ENCODE data around the gene DMPK. TPM values are rescaled to one million over a fixed set of nuclear protein-coding genes. Genes with fewer than 3 reads are reported as not detected.

DMPK gene
- total RNA-seq, 1 experiment from 2014 or later, result 18.3 TPM

DNA sequence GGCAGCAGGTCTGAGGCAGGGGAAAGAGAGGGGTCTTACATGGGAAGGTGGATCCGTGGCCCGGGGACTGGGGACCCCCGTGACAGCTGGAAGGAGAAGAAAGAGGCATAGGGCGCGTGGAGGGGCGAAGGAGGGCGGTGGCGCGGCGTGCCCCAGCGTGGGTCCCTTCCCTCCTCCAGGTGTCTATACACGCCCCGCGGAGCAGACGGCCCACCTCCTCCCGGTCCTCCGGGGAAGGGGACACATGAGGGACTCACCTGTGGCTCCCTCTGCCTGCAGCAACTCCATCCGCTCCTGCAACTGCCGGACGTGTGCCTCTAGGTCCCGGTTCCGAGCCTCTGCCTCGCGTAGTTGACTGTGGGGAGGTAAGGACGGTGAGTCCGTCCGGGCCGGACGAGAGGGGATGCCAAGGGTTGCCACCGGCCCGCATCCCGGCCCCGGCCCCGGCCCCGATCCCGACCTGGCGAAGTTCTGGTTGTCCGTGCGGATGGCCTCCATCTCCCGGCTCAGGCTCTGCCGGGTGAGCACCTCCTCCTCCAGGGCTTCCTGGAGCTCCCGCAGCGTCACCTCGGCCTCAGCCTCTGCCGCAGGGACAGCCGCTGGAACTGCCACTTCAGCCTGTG, 10.9 kb downstream of the DMPK start:
- ATAC-seq (no peak), DNase-seq (no peak)
- Histone ChIP-seq H3K27me3 (ENCODE audit: low read length) (no peaks in the 10 kb centered on the region), H2AFZ (ENCODE audit: low read length) (0 out of 2 replicates have a peak overlapping the region, but pooled peaks have one; percentile 45), H3K27ac (ENCODE audit: low read length) (no peak overlapping the region), H3K9me3 (ENCODE audit: low read length) (no peaks in the 10 kb centered on the region), H3K36me3 (ENCODE audit: low read depth, low read length) (no peaks in the 10 kb centered on the region), H3K4me2 (ENCODE audit: low read length) (peak overlapping the region; percentile 96), H3K4me1 (ENCODE audit: insufficient read depth, low read length) (peaks cover 28% of the 10 kb centered on the region; the same call in 1 of the 2 replicates), H3K79me2 (ENCODE audit: low read length) (no peaks in the 10 kb centered on the region), H3K4me3 (ENCODE audit: low read length) (peak overlapping the region; percentile 71), H3K9ac (ENCODE audit: low read length) (0 out of 2 replicates have a peak overlapping the region, but pooled peaks have one; percentile 27), H3K9me2 (replicated peaks; ENCODE audit: low read length) (no peaks in the 10 kb centered on the region), H4K20me1 (ENCODE audit: low read length) (no peaks in the 10 kb centered on the region), H3F3A (ENCODE audit: low read length, unreplicated experiment) (no peaks in the 10 kb centered on the region)
- intact Hi-C loops (cut with micrococcal nuclease), result no loop called here
- ChIA-PET POLR2A (ENCODE audit: unreplicated experiment) (interaction anchor here (0.6 kb wide), 1 partner anchor 11 kb away, joined by 6 read pairs; the partner anchor contains the start of gene DMPK), CTCF (interaction anchor here (1.3 to 2.4 kb wide), 2 partner anchors 8 to 54 kb away, joined by 10 to 19 read pairs; no protein-coding TSS in a partner anchor)
- BruUV-seq (replicated peaks), result no TSS peak
- TF ChIP-seq EZH2phosphoT487 (IDR thresholded peaks at IDR 0.05; ENCODE audit: borderline replicate concordance, low read length), result no peak
- TF ChIP-seq, protein P1, sequence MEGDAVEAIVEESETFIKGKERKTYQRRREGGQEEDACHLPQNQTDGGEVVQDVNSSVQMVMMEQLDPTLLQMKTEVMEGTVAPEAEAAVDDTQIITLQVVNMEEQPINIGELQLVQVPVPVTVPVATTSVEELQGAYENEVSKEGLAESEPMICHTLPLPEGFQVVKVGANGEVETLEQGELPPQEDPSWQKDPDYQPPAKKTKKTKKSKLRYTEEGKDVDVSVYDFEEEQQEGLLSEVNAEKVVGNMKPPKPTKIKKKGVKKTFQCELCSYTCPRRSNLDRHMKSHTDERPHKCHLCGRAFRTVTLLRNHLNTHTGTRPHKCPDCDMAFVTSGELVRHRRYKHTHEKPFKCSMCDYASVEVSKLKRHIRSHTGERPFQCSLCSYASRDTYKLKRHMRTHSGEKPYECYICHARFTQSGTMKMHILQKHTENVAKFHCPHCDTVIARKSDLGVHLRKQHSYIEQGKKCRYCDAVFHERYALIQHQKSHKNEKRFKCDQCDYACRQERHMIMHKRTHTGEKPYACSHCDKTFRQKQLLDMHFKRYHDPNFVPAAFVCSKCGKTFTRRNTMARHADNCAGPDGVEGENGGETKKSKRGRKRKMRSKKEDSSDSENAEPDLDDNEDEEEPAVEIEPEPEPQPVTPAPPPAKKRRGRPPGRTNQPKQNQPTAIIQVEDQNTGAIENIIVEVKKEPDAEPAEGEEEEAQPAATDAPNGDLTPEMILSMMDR (conservative IDR thresholded peaks at IDR 0.05; ENCODE audit: low read depth, low read length), result no peak
- no peak for TF ChIP-seq EZH2 (IDR thresholded peaks at IDR 0.05; ENCODE audit: low read length, unreplicated experiment)

GRCh38 chr19:45770192-45771101, 11.8 kb downstream of the DMPK start:
- Histone ChIP-seq H3K27me3 (ENCODE audit: low read length) (no peaks in the 10 kb centered on the region), H3F3A (ENCODE audit: low read length, unreplicated experiment) (no peaks in the 10 kb centered on the region), H3K9me2 (replicated peaks; ENCODE audit: low read length) (no peaks in the 10 kb centered on the region), H4K20me1 (ENCODE audit: low read length) (no peaks in the 10 kb centered on the region), H3K4me3 (ENCODE audit: low read length) (peak overlapping the region; percentile 72), H3K36me3 (ENCODE audit: low read depth, low read length) (no peaks in the 10 kb centered on the region), H3K9ac (ENCODE audit: low read length) (peak overlapping the region; percentile 27; the same call in 1 of the 2 replicates), H3K79me2 (ENCODE audit: low read length) (no peaks in the 10 kb centered on the region), H3K27ac (ENCODE audit: low read length) (peak overlapping the region; percentile 37; the same call in 1 of the 2 replicates), H2AFZ (ENCODE audit: low read length) (peak overlapping the region; percentile 78), H3K4me1 (ENCODE audit: insufficient read depth, low read length) (peaks cover 29% of the 10 kb centered on the region; the same call in 1 of the 2 replicates), H3K9me3 (ENCODE audit: low read length) (no peaks in the 10 kb centered on the region), H3K4me2 (ENCODE audit: low read length) (peak overlapping the region; percentile 96)
- intact Hi-C loops (cut with micrococcal nuclease), result loop anchor here (1.0 kb wide), 2 partner anchors 29 to 78 kb away; partner anchors contain the start of gene QPCTL
- CTCF ChIA-PET, result interaction anchor here (0.5 to 2.4 kb wide), 10 partner anchors 8 to 171 kb away, joined by 3 to 19 read pairs (median 6); partner anchors contain the start of gene DMWD
- TF ChIP-seq, protein P1 (conservative IDR thresholded peaks at IDR 0.05; ENCODE audit: low read depth, low read length), result peak; percentile 78
- TF ChIP-seq EZH2phosphoT487 (IDR thresholded peaks at IDR 0.05; ENCODE audit: borderline replicate concordance, low read length), result no peak
- POLR2A ChIA-PET (ENCODE audit: unreplicated experiment), result interaction anchor here (0.6 to 2.1 kb wide), 3 partner anchors 53 to 93 kb away, joined by 4 to 21 read pairs (median 13); partner anchors contain the start of gene QPCTL
- ATAC-seq, result peak; percentile 60
- no TSS peak for BruUV-seq (replicated peaks)
- DNase-seq, result peak; percentile 93

Data from PC-3 (cell line).